Duodenal mucosa (tissue), 2 donors: ENCODE measurements around the gene SELENOW.
"Not testable (repeated sequence)": the region's sequence is repeated elsewhere in the genome, so short reads cannot be mapped to it uniquely, and the experiment has no call there.

ENCODE experiments used
- H3K27ac ChIP-seq: one replicate; pipeline ENCODE4 v1.7.0; 2013; ENCODE audit warnings: low read depth, low read length
- H3K27me3 ChIP-seq, 2 donors: one replicate each; pipeline ENCODE4 v1.7.0; 2013; ENCODE audit warnings: low read length in 2 of 2, control low read depth in 1 of 2; ENCODE audit not compliant: insufficient read depth in 2 of 2, control insufficient read depth in 1 of 2
- H3K36me3 ChIP-seq, 2 donors: one replicate each; pipeline ENCODE4 v1.7.0; 2013; ENCODE audit warnings: low read length in 2 of 2, control low read depth in 1 of 2; ENCODE audit not compliant: insufficient read depth in 2 of 2, control insufficient read depth in 1 of 2
- H3K4me1 ChIP-seq, 2 donors: one replicate each; pipeline ENCODE4 v1.7.0; 2013; ENCODE audit warnings: low read length in 2 of 2, control low read depth in 1 of 2; ENCODE audit not compliant: insufficient read depth in 2 of 2, control insufficient read depth in 1 of 2
- H3K4me3 ChIP-seq, 2 donors: one replicate each; pipeline ENCODE4 v1.7.0; 2013; ENCODE audit warnings: low read length in 2 of 2, low read depth in 1 of 2
- H3K9ac ChIP-seq, 2 donors: one replicate each; pipeline ENCODE4 v1.7.0; 2013; ENCODE audit warnings: low read length in 2 of 2, low read depth in 1 of 2
- H3K9me3 ChIP-seq, 2 donors: one replicate each; pipeline ENCODE4 v1.7.0; 2013; ENCODE audit warnings: low read length in 2 of 2, control low read depth in 1 of 2; ENCODE audit not compliant: control insufficient read depth in 1 of 2

Gene SELENOW

DNA sequence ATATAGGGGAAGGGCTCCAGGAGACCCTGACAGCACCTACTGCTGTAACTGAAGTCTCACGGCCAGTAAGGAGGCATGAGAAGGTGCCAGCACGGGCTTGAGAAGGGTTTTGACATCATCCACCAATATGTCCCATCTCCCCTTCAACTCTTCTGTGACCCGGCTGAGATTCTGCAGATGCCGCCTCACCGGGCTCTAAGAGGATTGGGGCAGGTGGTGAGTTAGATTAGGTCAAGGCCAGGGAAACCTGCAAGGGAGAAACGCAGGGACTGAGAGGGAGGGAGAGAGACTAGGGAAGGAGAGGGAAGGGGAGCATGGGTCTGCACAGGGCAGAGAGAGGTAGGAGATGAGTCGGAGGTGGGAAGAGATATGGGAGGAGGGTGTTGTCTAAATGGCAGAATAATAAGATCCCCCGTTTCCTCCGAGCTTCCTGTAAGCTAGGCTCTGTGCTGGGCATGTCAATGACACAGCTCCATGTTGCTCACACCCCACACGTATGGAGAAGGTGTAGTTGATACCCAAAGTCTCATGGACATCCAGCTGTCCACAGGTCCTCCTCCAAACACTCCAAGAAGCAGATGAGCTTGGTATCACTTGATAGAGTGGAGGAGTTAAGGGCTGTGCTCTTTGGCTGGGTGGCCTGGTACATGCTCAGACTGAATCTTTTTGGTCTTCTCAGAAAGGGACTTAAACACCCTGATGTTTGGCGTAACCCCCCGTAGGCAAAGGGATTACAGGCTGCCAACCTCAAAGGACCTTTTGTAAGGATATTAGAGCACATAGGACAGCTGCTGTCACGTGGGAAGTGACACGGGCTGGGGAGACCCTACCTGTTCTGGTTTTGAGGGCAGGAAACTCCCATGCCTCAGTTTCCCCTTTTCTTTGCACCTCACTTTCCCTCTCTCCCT lies 19.7 kb downstream of the SELENOW start:
- H3K36me3 ChIP-seq: no peaks in the 10 kb centered on the region
- H3K27me3 ChIP-seq: peaks cover 0 to 5% of the 10 kb centered on the region in 2 donors
- H3K9ac ChIP-seq: no peak overlapping the region
- H3K4me1 ChIP-seq: no peaks in the 10 kb centered on the region
- no peaks in the 10 kb centered on the region for H3K9me3 ChIP-seq
- H3K27ac ChIP-seq: no peak overlapping the region
- H3K4me3 ChIP-seq: no peak overlapping the region

DNA sequence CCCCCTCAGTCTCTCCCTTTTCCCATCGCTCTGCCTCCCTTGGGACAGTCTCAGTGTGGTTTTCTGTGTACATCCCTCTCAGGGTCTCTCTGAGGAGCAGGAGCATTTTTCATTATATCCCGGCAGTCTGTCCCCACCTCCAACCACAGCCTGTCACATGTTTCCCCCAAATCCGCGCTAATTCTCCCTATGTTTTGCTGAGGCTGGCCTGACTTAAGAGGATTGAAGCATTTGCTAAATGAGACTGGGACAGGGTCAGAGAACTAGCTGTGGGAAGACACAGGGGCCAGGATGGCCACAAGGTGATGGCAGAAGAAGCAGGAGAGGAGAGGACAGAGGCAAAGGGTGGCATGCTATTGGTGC lies 20.4 kb downstream of the SELENOW start:
- Histone ChIP-seq H3K27ac (no peak overlapping the region), H3K27me3 (peaks cover 0 to 5% of the 10 kb centered on the region in 2 donors), H3K4me1 (no peaks in the 10 kb centered on the region), H3K4me3 (no peak overlapping the region), H3K36me3 (no peaks in the 10 kb centered on the region), H3K9ac (no peak overlapping the region), H3K9me3 (no peaks in the 10 kb centered on the region)

DNA sequence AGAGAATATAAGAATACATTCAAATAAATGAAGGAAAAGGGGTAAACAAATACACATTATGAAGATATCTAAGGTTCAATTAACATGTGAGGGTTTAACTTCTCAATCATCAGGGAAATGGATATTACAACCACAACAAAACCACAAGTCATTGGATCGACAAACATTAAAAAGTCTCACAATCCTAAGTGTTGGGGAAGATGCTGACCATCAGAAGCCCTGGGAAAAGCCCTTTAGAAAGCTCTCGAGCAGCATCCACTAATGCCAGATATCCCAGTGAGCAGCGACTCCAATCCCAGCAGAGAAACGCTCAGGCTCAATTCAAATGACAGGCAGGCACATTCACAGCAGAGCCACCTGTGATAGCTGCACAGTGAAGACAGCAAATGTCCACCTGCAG lies 22.8 kb downstream of the SELENOW start:
- Histone ChIP-seq H3K9ac (no peak overlapping the region), H3K9me3 (no peaks in the 10 kb centered on the region), H3K27ac (no peak overlapping the region), H3K27me3 (peaks cover 0 to 5% of the 10 kb centered on the region in 2 donors), H3K36me3 (no peaks in the 10 kb centered on the region), H3K4me3 (no peak overlapping the region), H3K4me1 (no peaks in the 10 kb centered on the region)

DNA sequence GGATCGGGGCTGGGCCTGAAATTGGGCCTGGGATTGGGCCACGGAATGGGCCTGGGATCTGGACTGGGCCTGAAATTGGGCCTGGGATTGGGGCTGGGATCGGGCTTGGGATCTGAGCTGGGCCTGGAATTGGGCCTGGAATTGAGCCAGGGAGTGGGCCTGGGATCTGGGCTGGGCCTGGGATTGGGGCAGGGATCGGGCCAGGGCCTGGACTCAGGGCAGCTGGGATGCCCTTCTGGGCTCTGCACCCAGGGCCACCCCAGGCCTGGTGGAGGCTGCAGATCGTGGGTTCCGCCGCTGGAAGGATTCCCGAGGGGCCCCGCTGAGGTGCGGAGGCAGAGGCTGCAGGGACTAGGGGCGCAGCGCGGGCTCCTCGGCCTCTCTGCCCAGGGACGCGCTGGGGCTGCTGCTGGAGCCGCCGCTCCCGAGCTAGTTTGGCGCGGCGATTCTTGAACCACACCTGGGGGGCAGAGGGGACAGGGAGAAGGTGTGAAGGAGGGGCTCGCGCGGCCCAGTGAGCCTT lies 24.1 kb downstream of the SELENOW start:
- Histone ChIP-seq H3K4me3 (no peak overlapping the region), H3K9ac (no peak overlapping the region), H3K27me3 (peaks cover 0 to 5% of the 10 kb centered on the region in 2 donors), H3K9me3 (no peaks in the 10 kb centered on the region), H3K4me1 (no peaks in the 10 kb centered on the region), H3K27ac (no peak overlapping the region), H3K36me3 (no peaks in the 10 kb centered on the region)

DNA sequence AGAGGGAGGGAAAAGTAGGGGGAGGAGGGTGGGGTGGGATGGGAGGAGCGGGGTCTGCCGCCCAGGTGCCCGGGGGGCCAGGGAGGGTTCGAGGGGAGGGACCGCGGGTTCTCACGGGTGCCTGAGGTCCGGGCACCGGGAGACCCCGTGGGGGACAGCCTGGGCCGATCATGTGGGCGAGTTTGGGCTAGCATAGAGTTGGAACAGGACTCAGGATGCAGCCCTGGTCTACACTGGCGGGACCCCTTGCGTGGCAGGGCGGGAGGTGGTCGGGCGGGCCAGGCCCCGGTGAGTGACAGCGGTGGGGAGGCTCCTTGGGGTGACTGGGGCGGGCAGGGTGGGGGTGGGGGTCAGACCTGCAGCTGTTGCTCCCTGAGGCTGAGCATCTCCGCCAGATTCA lies 24.6 kb downstream of the SELENOW start:
- not testable (repeated sequence) for H3K27ac ChIP-seq, H3K9me3 ChIP-seq, H3K9ac ChIP-seq, H3K4me3 ChIP-seq, H3K4me1 ChIP-seq, H3K27me3 ChIP-seq, H3K36me3 ChIP-seq

DNA sequence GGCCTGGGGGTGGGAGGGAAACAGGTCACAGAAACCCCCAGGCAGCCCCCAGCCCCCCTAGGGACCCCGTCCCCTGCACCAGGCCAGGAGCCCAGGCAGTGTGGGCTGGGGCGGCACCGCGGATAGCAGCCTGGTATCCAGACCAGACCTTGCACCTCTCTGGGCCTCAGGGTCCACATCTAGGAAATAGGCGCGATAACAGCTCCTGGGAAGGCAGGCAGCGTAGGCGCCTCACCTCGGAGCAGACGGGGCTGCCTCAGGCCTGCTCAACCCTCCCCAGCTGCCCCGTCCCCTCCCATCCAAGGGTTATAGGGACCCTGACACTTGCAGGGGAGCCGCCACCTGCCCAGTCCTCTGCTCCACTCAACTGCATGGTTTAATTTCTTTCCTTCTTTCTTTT lies 25.2 kb downstream of the SELENOW start:
- not testable (repeated sequence) for H3K9ac ChIP-seq, H3K27me3 ChIP-seq, H3K4me1 ChIP-seq, H3K9me3 ChIP-seq, H3K36me3 ChIP-seq, H3K4me3 ChIP-seq, H3K27ac ChIP-seq

DNA sequence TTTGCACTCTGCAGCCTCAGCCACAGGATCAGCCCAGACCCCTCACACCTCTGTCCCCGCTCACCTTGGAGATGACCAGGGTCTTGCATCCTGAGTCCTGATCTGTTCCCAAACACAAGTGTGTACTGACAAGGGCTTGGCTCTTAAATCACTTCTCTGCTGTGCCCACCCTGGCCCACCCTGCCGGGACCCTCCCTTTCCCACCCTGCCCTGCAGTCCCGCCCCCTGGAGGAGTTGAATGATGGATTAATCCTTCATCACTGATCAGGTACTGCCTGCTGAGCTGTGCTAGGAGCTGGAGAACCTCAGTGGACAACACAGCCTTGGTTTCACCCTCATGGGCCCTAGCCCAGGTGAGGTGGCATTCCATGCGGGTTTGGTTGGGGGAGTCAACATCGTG lies 25.9 kb downstream of the SELENOW start, which contains the start of gene TPRX1:
TPRX1 (minus strand) TSS at position 101 of the 400 bp plus-strand sequence; CDS start at position 89, 12 bp downstream.
- not testable (repeated sequence) for H3K27ac ChIP-seq, H3K4me1 ChIP-seq, H3K9me3 ChIP-seq, H3K4me3 ChIP-seq, H3K36me3 ChIP-seq, H3K9ac ChIP-seq, H3K27me3 ChIP-seq

DNA sequence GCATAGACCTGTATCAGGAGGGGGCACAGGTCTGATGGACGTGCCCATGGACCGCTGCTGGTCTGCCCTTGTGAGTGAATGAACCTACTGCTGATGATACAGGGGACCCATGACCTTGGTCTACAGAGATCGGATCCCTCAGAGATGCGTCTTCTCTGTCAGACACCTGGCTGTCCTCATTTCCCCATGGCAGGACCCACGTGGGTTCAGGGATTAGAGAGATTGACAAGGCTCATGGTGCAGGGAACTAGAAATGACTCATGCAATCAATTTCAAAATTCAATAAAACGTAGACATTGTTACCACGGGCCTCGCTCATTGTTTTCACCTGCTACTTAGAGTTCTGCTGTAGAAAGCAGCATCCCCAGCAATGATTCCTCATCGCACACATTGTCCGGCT lies 26.8 kb downstream of the SELENOW start:
- H3K27ac ChIP-seq: no peak overlapping the region
- H3K4me1 ChIP-seq: no peaks in the 10 kb centered on the region
- no peaks in the 10 kb centered on the region for H3K36me3 ChIP-seq

DNA sequence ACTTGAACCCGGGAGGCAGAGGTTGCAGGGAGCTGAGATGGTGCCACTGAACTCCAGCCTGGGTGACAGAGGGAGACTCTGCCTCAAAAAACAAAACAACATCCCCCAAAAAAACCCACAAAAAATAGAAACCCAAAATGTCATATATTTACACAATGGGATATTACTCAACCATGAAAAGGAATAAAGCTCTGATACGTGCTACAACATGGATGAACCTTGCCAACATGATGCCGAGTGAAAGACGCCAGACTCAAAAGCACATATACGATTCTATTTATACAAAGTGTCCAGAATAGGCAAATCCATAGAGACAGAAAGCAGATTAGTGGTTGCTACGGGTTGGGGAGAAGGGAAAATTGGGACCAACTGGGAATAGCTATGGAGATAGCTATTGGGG lies 27.9 kb downstream of the SELENOW start:
- no peaks in the 10 kb centered on the region for H3K27me3 ChIP-seq
- no peaks in the 10 kb centered on the region for H3K4me1 ChIP-seq
- H3K36me3 ChIP-seq: no peaks in the 10 kb centered on the region
- H3K27ac ChIP-seq: no peak overlapping the region
- no peak overlapping the region for H3K4me3 ChIP-seq
- H3K9me3 ChIP-seq: no peaks in the 10 kb centered on the region
- no peak overlapping the region for H3K9ac ChIP-seq

More for the DNA sequence above, 26.8 kb downstream of the SELENOW start:
- Histone ChIP-seq H3K27me3 (no peaks in the 10 kb centered on the region), H3K4me3 (no peak overlapping the region), H3K9ac (no peak overlapping the region), H3K9me3 (no peaks in the 10 kb centered on the region)

DNA sequence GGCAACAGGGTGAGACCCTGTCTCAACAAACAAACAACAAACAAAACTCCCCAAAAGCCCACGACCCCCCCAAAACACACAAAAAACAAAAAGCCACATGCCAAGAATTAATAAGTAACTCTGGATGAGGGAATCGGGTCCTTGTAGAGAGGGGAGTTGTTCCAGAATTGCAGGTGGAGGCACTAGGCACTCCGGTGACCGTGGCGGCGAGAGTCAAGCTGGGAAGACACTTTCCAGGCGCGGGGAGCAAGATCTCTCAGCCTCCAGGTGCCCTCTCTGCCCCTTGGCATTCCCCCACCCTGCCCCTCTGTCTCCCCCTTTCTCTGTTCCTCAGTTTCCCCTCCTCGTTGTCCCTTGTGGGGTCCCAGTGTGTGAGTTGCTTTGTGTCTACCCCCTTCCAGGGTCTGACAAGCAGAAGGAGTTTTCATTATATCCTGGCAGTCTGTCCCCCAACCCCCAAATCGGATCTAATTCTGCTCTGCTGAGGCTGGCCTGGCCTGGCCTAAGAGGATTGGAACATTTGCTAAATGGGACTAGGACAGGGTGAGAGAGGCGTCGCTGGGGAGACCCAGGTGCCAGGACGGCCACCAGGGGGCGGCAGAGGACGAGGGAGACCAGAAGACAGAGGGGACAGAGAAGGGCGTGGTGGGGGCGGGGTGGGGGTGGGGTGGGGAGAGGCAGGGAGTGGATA lies 34.9 kb downstream of the SELENOW start:
- Histone ChIP-seq H3K27me3 (no peaks in the 10 kb centered on the region), H3K36me3 (no peaks in the 10 kb centered on the region), H3K9ac (no peak overlapping the region), H3K27ac (no peak overlapping the region), H3K4me1 (no peaks in the 10 kb centered on the region), H3K4me3 (no peak overlapping the region), H3K9me3 (no peaks in the 10 kb centered on the region)
